Endodermal cell (in vitro differentiated cells): ENCODE measurements around the gene RGS6. TPM values are rescaled to one million over a fixed set of nuclear protein-coding genes. Genes with fewer than 3 reads are reported as not detected.

Experiments
- DNase-seq: peaks from one replicate; pipeline ENCODE4 v3.0.0-alpha.2; 2017
- H3K27ac ChIP-seq: 2 replicates; pipeline ENCODE4 v1.5.1; 2013; ENCODE audit warnings: mild to moderate bottlenecking, low read depth, low read length, moderate library complexity
- H3K27me3 ChIP-seq: 2 replicates; pipeline ENCODE4 v1.6.1; 2013; ENCODE audit warnings: mild to moderate bottlenecking, low read length, moderate library complexity; ENCODE audit not compliant: insufficient read depth, control insufficient read depth, poor library complexity, severe bottlenecking
- H3K36me3 ChIP-seq: 2 replicates; pipeline ENCODE4 v1.7.0; 2013; ENCODE audit warnings: mild to moderate bottlenecking, low read length, moderate library complexity; ENCODE audit not compliant: control insufficient read depth, insufficient read depth
- H3K4me1 ChIP-seq: one replicate; pipeline ENCODE4 v1.7.0; 2013; ENCODE audit warnings: low read length; ENCODE audit not compliant: control insufficient read depth, insufficient read depth
- H3K4me3 ChIP-seq: 2 replicates; pipeline ENCODE4 v1.5.1; 2013; ENCODE audit warnings: mild to moderate bottlenecking, low read length, moderate library complexity
- H3K9ac ChIP-seq: 2 replicates; pipeline ENCODE4 v1.6.1; 2013; ENCODE audit warnings: mild to moderate bottlenecking, low read length, moderate library complexity; ENCODE audit not compliant: poor library complexity, severe bottlenecking; ENCODE audit errors: extremely low read depth
- H3K9me3 ChIP-seq: 2 replicates; pipeline ENCODE4 v1.6.1; 2013; ENCODE audit warnings: mild to moderate bottlenecking, low read length, moderate library complexity; ENCODE audit not compliant: control insufficient read depth
- H3K27ac Mint-ChIP-seq: 2 replicates; pipeline ENCODE4 v1.8.0; 2020; ENCODE audit warnings: mixed read lengths
- H3K27me3 Mint-ChIP-seq: 2 replicates; pipeline ENCODE4 v1.8.0; 2021; ENCODE audit warnings: mild to moderate bottlenecking, mixed read lengths; ENCODE audit not compliant: insufficient read depth
- H3K36me3 Mint-ChIP-seq: 2 replicates; pipeline ENCODE4 v1.8.0; 2020; ENCODE audit warnings: low read depth, mixed read lengths
- H3K4me1 Mint-ChIP-seq: 2 replicates; pipeline ENCODE4 v1.8.0; 2020; ENCODE audit warnings: mixed read lengths
- H3K4me3 Mint-ChIP-seq: 2 replicates; pipeline ENCODE4 v1.8.0; 2020; ENCODE audit warnings: mild to moderate bottlenecking, moderate library complexity, mixed read lengths
- H3K9me3 Mint-ChIP-seq: 2 replicates; pipeline ENCODE4 v1.8.0; 2020; ENCODE audit warnings: mild to moderate bottlenecking, mixed read lengths
- WGBS, 2 experiments: methylation state at CpG; one replicate each; pipeline versions ENCODE4 v1.1.5 to v1.1.7; 2013; ENCODE audit warnings: missing lambda C conversion rate in 2 of 2, mixed read lengths in 1 of 2; ENCODE audit not compliant: insufficient coverage in 1 of 2, insufficient read length in 1 of 2; 5-methylcytosine and 5-hydroxymethylcytosine counted together
- total RNA-seq, 2 donors: library from RNA; stranded (reverse); fragmentation: NEBNext Ultra II Directional in 1 of 2; extraction: Animal tissue kit (Norgen Biotek cat#: 25700) in 1 of 2; gene quantifications; 2 replicates in 1 of 2; 3 replicates in 1 of 2; pipeline ENCODE4 v1.2.1, GENCODE V29; 2021
- TF ChIP-seq, protein P1 (sequence below): fragments of 200-600 bp; sonication (generic); conservative IDR thresholded peaks from 2 replicates; pipeline ENCODE4 v1.5.0; 2021; ENCODE audit warnings: antibody characterized with exemption, mild to moderate bottlenecking

Gene RGS6
- total RNA-seq, 2 donors from 2014 or later = 10.1 to 16.3 TPM

DNA sequence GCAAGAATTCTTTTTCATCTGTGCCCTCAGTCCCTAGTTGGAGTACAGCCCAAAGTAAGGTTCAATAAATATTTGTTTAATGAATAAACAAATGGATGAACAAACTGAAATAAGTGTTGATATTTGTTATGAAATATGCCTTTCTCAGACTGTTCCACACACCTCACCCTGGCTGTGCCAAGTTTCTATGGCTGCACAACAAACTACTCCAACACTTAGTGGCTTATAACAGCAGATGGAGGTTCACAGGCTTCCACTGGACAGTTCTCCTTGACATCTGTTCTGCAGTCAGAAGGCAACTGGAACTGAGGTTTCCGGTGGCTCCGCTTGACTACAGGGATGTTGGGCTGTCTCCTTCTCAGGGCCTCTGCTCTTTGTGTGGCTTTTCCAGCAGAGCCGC, 197.1 kb downstream of the RGS6 start:
- Mint-ChIP-seq H3K9me3 (peaks cover 11% of the 10 kb centered on the region), H3K4me1 (no peaks in the 10 kb centered on the region), H3K36me3 (no peaks in the 10 kb centered on the region), H3K27ac (no peak overlapping the region), H3K27me3 (no peaks in the 10 kb centered on the region), H3K4me3 (no peak overlapping the region)
- Histone ChIP-seq H3K9ac (no peak overlapping the region), H3K9me3 (peaks cover 14% of the 10 kb centered on the region), H3K4me3 (no peak overlapping the region), H3K4me1 (peaks cover 6% of the 10 kb centered on the region), H3K27ac (no peak overlapping the region), H3K36me3 (no peaks in the 10 kb centered on the region), H3K27me3 (no peaks in the 10 kb centered on the region)
- WGBS, 2 experiments = 89 to 100% methylated on average over 3 of the region's 3 CpGs
- TF ChIP-seq, protein P1, sequence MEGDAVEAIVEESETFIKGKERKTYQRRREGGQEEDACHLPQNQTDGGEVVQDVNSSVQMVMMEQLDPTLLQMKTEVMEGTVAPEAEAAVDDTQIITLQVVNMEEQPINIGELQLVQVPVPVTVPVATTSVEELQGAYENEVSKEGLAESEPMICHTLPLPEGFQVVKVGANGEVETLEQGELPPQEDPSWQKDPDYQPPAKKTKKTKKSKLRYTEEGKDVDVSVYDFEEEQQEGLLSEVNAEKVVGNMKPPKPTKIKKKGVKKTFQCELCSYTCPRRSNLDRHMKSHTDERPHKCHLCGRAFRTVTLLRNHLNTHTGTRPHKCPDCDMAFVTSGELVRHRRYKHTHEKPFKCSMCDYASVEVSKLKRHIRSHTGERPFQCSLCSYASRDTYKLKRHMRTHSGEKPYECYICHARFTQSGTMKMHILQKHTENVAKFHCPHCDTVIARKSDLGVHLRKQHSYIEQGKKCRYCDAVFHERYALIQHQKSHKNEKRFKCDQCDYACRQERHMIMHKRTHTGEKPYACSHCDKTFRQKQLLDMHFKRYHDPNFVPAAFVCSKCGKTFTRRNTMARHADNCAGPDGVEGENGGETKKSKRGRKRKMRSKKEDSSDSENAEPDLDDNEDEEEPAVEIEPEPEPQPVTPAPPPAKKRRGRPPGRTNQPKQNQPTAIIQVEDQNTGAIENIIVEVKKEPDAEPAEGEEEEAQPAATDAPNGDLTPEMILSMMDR = no peak
- DNase-seq = no peak

DNA sequence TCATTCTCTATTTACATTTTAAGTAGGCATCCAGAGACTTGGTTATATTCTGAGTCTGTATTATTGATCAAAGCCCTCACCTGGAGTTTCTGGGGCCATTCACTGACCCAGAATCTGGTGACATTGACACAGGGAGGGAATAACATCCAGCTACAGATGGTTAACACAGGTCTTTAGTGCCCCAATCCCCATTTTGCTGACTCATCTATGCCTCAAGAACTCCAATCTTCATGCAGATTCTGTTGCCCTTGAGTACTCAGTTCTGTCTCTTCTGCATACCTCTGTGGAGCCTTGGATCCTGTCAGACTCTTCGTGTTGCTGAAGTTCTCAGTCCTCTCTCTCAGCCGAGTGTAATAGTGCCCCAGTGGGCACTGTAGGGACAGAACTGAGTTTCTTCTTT, 208.9 kb downstream of the RGS6 start:
- no peak overlapping the region for H3K27ac ChIP-seq
- H3K9ac ChIP-seq = no peak overlapping the region
- no peak for DNase-seq
- H3K4me1 ChIP-seq = no peaks in the 10 kb centered on the region
- no peaks in the 10 kb centered on the region for H3K9me3 ChIP-seq
- H3K4me1 Mint-ChIP-seq = no peaks in the 10 kb centered on the region
- 86 to 89% methylated on average over 2 of the region's 2 CpGs for WGBS, 2 experiments
- no peaks in the 10 kb centered on the region for H3K27me3 Mint-ChIP-seq
- no peak overlapping the region for H3K4me3 Mint-ChIP-seq
- TF ChIP-seq, protein P1 = no peak
- H3K9me3 Mint-ChIP-seq = peaks cover 9% of the 10 kb centered on the region
- H3K27me3 ChIP-seq = no peaks in the 10 kb centered on the region
- H3K27ac Mint-ChIP-seq = no peak overlapping the region
- no peaks in the 10 kb centered on the region for H3K36me3 ChIP-seq
- H3K36me3 Mint-ChIP-seq = peaks cover 3% of the 10 kb centered on the region
- no peak overlapping the region for H3K4me3 ChIP-seq

DNA sequence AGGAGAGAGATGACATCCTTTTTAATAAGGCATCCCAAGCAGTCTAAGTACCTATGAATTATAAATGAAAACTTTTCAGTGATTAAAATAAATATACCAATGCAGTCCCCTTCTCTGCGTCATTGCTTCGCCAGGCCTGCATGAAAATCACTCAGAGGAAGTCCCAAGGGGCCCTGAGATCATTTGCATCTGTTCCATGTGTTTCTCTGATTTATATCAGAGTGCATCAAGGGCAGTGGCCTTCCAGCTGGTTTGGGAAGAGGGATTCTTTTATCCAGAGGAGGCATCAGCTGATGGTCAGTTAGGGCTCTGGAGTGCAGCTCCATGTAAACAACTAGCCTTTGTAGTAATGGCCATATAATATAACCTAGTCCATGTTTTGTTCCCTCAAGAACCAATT, 210.1 kb downstream of the RGS6 start:
- H3K27me3 ChIP-seq = no peaks in the 10 kb centered on the region
- no peaks in the 10 kb centered on the region for H3K36me3 ChIP-seq
- no peak overlapping the region for H3K9ac ChIP-seq
- H3K27ac ChIP-seq = no peak overlapping the region
- no peak overlapping the region for H3K4me3 ChIP-seq
- Mint-ChIP-seq H3K27ac (no peak overlapping the region), H3K9me3 (peaks cover 9% of the 10 kb centered on the region), H3K4me1 (no peaks in the 10 kb centered on the region), H3K27me3 (no peaks in the 10 kb centered on the region), H3K36me3 (peaks cover 3% of the 10 kb centered on the region), H3K4me3 (no peak overlapping the region)
- no peaks in the 10 kb centered on the region for H3K9me3 ChIP-seq
- 98% methylated on average over 2 of the region's 2 CpGs; no CpG with 5 or more reads in 1 of the 2 experiments for WGBS, 2 experiments
- TF ChIP-seq, protein P1 = no peak
- no peaks in the 10 kb centered on the region for H3K4me1 ChIP-seq
- no peak for DNase-seq
